HG02610 (cell line): ENCODE results near the gene FHDC1.

ENCODE experiments used
- ATAC-seq: cut with Tn5 transposase; IDR thresholded peaks from one replicate; pipeline ENCODE4 v1.9.1; 2021; ENCODE audit warnings: mild to moderate bottlenecking, moderate library complexity; ENCODE audit not compliant: unreplicated experiment

The FHDC1 gene

GRCh38 chr4:152956650-152957436 is 20.7 kb downstream of the FHDC1 start:
- no peak for ATAC-seq

GRCh38 chr4:152957437-152958171 is 21.5 kb downstream of the FHDC1 start:
- no peak for ATAC-seq

GRCh38 chr4:152959080-152959479 is 23.0 kb downstream of the FHDC1 start:
- ATAC-seq = no peak

GRCh38 chr4:152960082-152960481 is 24.0 kb downstream of the FHDC1 start:
- no peak for ATAC-seq

GRCh38 chr4:152961014-152961772 is 25.1 kb downstream of the FHDC1 start:
- ATAC-seq = no peak

- ATAC-seq = no peak
These were observed 25.6 kb downstream of the FHDC1 start for GRCh38 chr4:152961773-152962115.

- ATAC-seq = no peak
These were observed 26.0 kb downstream of the FHDC1 start for GRCh38 chr4:152962150-152962549.

GRCh38 chr4:152964335-152964734 is 28.2 kb downstream of the FHDC1 start:
- ATAC-seq = no peak

- ATAC-seq = peak; percentile 91
These were observed 29.5 kb downstream of the FHDC1 start for GRCh38 chr4:152965611-152966010.

- no peak for ATAC-seq
These were observed 31.8 kb downstream of the FHDC1 start for GRCh38 chr4:152967907-152968306.

- ATAC-seq = no peak
These were observed 32.8 kb downstream of the FHDC1 start for GRCh38 chr4:152968806-152969394.

GRCh38 chr4:152970102-152970820 is 34.1 kb downstream of the FHDC1 start:
- no peak for ATAC-seq

- no peak for ATAC-seq
These were observed 34.9 kb downstream of the FHDC1 start for GRCh38 chr4:152971053-152971452.

GRCh38 chr4:152972821-152973628 is 36.9 kb downstream of the FHDC1 start:
- no peak for ATAC-seq

GRCh38 chr4:152973629-152974467 is 37.7 kb downstream of the FHDC1 start:
- ATAC-seq = no peak

GRCh38 chr4:152974468-152975379 is 38.6 kb downstream of the FHDC1 start:
- no peak for ATAC-seq

- ATAC-seq = no peak
These were observed 39.5 kb downstream of the FHDC1 start for GRCh38 chr4:152975380-152976211.
